ENCODE measurements around the gene KCNQ1.
"Not testable (repeated sequence)": the region's sequence is repeated elsewhere in the genome, so short reads cannot be mapped to it uniquely, and the experiment has no call there.

- not testable (repeated sequence) for TF ChIP-seq POLR2A (IDR thresholded peaks at IDR 0.05; ENCODE audit: low read length); GATA1 (IDR thresholded peaks at IDR 0.05; ENCODE audit: low read depth, low read length)
Measured at GRCh38 chr11:2497951-2498350, 53.1 kb downstream of the KCNQ1 start.
